HCT116 (cell line): Measurements from ENCODE around the gene TIPARP. TPM values are rescaled to one million over a fixed set of nuclear protein-coding genes. Genes with fewer than 3 reads are reported as not detected.
A peak's percentile ranks its signal among the peaks of the same experiment; 100 is the strongest.

Source experiments
- ATAC-seq: fragments of 200-7000 bp; cut with Tn5 transposase; 2 replicates; pipeline ENCODE4 v1.9.1; 2020; ENCODE audit warnings: mild to moderate bottlenecking, moderate library complexity
- BruUV-seq: library from RNA; stranded (reverse); fragments of 400-500 nt; replicated peaks from 2 replicates; lab custom pipeline; 2021; lab: Mats Ljungman, UMichigan
- CTCF ChIA-PET: fragments of 300-600 bp; sonication (Branson Sonifier 250); formaldehyde crosslinking; loops from one replicate; lab custom pipeline; 2021; ENCODE audit warnings: antibody characterized with exemption; lab: Charles Lee
- POLR2A ChIA-PET: fragments of 300-600, 350-600 bp; sonication (Branson Sonifier 250); formaldehyde crosslinking; loops from one replicate; lab custom pipeline; 2021; ENCODE audit warnings: antibody characterized with exemption; lab: Charles Lee
- RAD21 ChIA-PET, 2 experiments: fragments of 300-600 bp; sonication (Branson Sonifier 250); formaldehyde crosslinking; loops; one replicate each; lab custom pipeline; 2023; ENCODE audit warnings: low total read pairs in 2 of 2; ENCODE audit not compliant: uncharacterized antibody in 2 of 2, unreplicated experiment in 2 of 2, low non-redundant PET in 1 of 2; lab: Charles Lee
- DNase-seq: peaks from one replicate; pipeline ENCODE4 v3.0.0-alpha.2; 2010; ENCODE audit warnings: low read depth, low spot score
- H2AFZ ChIP-seq: fragments of 200-600 bp; shearing (Covaris generic), sonication (generic); 2 replicates; pipeline ENCODE4 v1.6.1; 2017; ENCODE audit warnings: low read depth, mixed run types, mixed read lengths, antibody characterized with exemption, low read length; ENCODE audit not compliant: poor library complexity, severe bottlenecking
- H3K27ac ChIP-seq: 2 replicates; pipeline ENCODE4 v1.5.1; 2012; ENCODE audit warnings: low read depth, low read length
- H3K27me3 ChIP-seq: fragments of 200-600 bp; sonication (generic); 2 replicates; pipeline ENCODE4 v1.6.1; 2016; ENCODE audit warnings: mixed run types, low read length, mixed read lengths; ENCODE audit not compliant: insufficient read depth
- H3K36me3 ChIP-seq, 2 experiments: fragments of 200-500 bp in 1 of 2; fragments of 200-600 bp in 1 of 2; sonication (Bioruptor generic) in 1 of 2; sonication (generic) in 1 of 2; 2 replicates each; pipeline versions ENCODE4 v1.5.1 to v1.6.1; 2014 to 2016; ENCODE audit warnings: low read length in 2 of 2, inconsistent platforms in 1 of 2, mixed read lengths in 1 of 2, mixed run types in 1 of 2; ENCODE audit not compliant: insufficient read depth in 2 of 2, control insufficient read depth in 1 of 2
- H3K4me1 ChIP-seq, 2 experiments: fragments of 200-600 bp in 1 of 2; sonication (generic) in 1 of 2; 2 replicates each; pipeline versions ENCODE4 v1.5.1 to v1.6.1; 2012 to 2017; ENCODE audit warnings: low read length in 2 of 2, inconsistent platforms in 1 of 2, mild to moderate bottlenecking in 1 of 2, mixed read lengths in 1 of 2, mixed run types in 1 of 2, moderate library complexity in 1 of 2; ENCODE audit not compliant: insufficient read depth in 2 of 2, control insufficient read depth in 1 of 2
- H3K4me2 ChIP-seq: fragments of 200-600 bp; sonication (generic); 2 replicates; pipeline ENCODE4 v1.6.1; 2017; ENCODE audit warnings: mixed run types, low read length, mixed read lengths
- H3K4me3 ChIP-seq, 2 experiments: fragments of 200-600 bp in 1 of 2; sonication (generic) in 1 of 2; replicated peaks in 1 of 2; 2 replicates each; pipeline ENCODE4 v1.5.1; 2011 to 2016; ENCODE audit warnings: low read length in 2 of 2, control low read depth in 1 of 2, low read depth in 1 of 2, mild to moderate bottlenecking in 1 of 2, mixed read lengths in 1 of 2, mixed run types in 1 of 2
- H3K79me2 ChIP-seq: fragments of 200-600 bp; sonication (generic); 2 replicates; pipeline ENCODE4 v1.6.1; 2017; ENCODE audit warnings: mild to moderate bottlenecking, mixed run types, low read length, moderate library complexity, mixed read lengths; ENCODE audit not compliant: insufficient read depth
- H3K9ac ChIP-seq: fragments of 200-600 bp; sonication (generic); 2 replicates; pipeline ENCODE4 v1.6.1; 2016; ENCODE audit warnings: low read length, mixed read lengths
- H3K9me2 ChIP-seq: fragments of 200-600 bp; sonication (generic), shearing (Covaris generic); 2 replicates; pipeline ENCODE4 v1.6.1; 2017; ENCODE audit warnings: mixed run types, mild to moderate bottlenecking, moderate library complexity; ENCODE audit not compliant: insufficient read depth
- H3K9me3 ChIP-seq, 2 experiments: fragments of 200-500 bp in 1 of 2; fragments of 200-600 bp in 1 of 2; sonication (Bioruptor generic) in 1 of 2; sonication (generic) in 1 of 2; 2 replicates each; pipeline ENCODE4 v1.6.1; 2014 to 2017; ENCODE audit warnings: low read length in 2 of 2, mixed read lengths in 2 of 2, inconsistent platforms in 1 of 2, low read depth in 1 of 2, mild to moderate bottlenecking in 1 of 2, mixed run types in 1 of 2, moderate library complexity in 1 of 2; ENCODE audit not compliant: control insufficient read depth in 1 of 2, insufficient read depth in 1 of 2
- H4K20me1 ChIP-seq: fragments of 200-600 bp; sonication (generic), shearing (Covaris generic); 2 replicates; pipeline ENCODE4 v1.6.1; 2017; ENCODE audit warnings: mixed run types, mild to moderate bottlenecking, moderate library complexity; ENCODE audit not compliant: insufficient read depth
- CBX3 ChIP-seq: IDR thresholded peaks from 2 replicates; pipeline ENCODE4 v1.6.1; 2012; ENCODE audit warnings: low read depth
- EGR1 ChIP-seq: IDR thresholded peaks from 2 replicates; pipeline ENCODE4 v1.6.1; 2012; ENCODE audit warnings: low read depth
- EZH2 ChIP-seq: fragments of 200-600 bp; sonication (generic); IDR thresholded peaks from 2 replicates; pipeline ENCODE4 v1.6.1; 2017; ENCODE audit warnings: antibody characterized with exemption, mixed run types
- EZH2phosphoT487 ChIP-seq: fragments of 200-600 bp; IDR thresholded peaks from 2 replicates; pipeline ENCODE4 v1.6.1; 2018; ENCODE audit warnings: antibody characterized with exemption, borderline replicate concordance
- FOSL1 ChIP-seq: IDR thresholded peaks from 2 replicates; pipeline ENCODE4 v1.6.1; 2012; ENCODE audit warnings: low read depth
- POLR2A ChIP-seq: IDR thresholded peaks from 2 replicates; pipeline ENCODE4 v1.7.0; 2011; ENCODE audit warnings: borderline replicate concordance; ENCODE audit not compliant: insufficient read depth, insufficient read length; ENCODE audit errors: extremely low read depth
- POLR2AphosphoS5 ChIP-seq: IDR thresholded peaks from 2 replicates; pipeline ENCODE4 v1.6.1; 2011; ENCODE audit warnings: mild to moderate bottlenecking, low read depth, low read length, moderate library complexity
- SIN3A ChIP-seq: IDR thresholded peaks from 2 replicates; pipeline ENCODE4 v1.6.1; 2012; ENCODE audit warnings: low read depth
- SP1 ChIP-seq: IDR thresholded peaks from 2 replicates; pipeline ENCODE4 v1.6.1; 2012; ENCODE audit warnings: low read depth
- SRF ChIP-seq: IDR thresholded peaks from 2 replicates; pipeline ENCODE4 v1.6.1; 2012; ENCODE audit warnings: low read depth
- YY1 ChIP-seq: IDR thresholded peaks from 2 replicates; pipeline ENCODE4 v1.6.1; 2011; ENCODE audit warnings: low read length, low read depth, moderate library complexity, mild to moderate bottlenecking; ENCODE audit not compliant: insufficient replicate concordance; ENCODE audit errors: extremely low read depth
- ZFX ChIP-seq: fragments of 450-650 bp; IDR thresholded peaks from 2 replicates; pipeline ENCODE4 v1.6.1; 2017
- ZNF274 ChIP-seq: fragments of 200-500 bp; sonication (Bioruptor generic); IDR thresholded peaks from 2 replicates; pipeline ENCODE4 v1.6.1; 2014; ENCODE audit warnings: mild to moderate bottlenecking, low read depth, low read length, inconsistent platforms
- intact Hi-C: fragments of 100-400 bp; cut with micrococcal nuclease; formaldehyde crosslinking; loops from 2 replicates; pipeline ENCODE4 v1.10.0; 2022
- total RNA-seq: library from RNA; stranded (reverse); gene quantifications from one replicate; pipeline ENCODE4 v1.2.1, GENCODE V29; 2021; ENCODE audit not compliant: unreplicated experiment
- TF ChIP-seq, protein P1 (sequence below): IDR thresholded peaks from 2 replicates; pipeline ENCODE4 v1.6.1; 2011; ENCODE audit warnings: mild to moderate bottlenecking, low read length, moderate library complexity; ENCODE audit not compliant: insufficient replicate concordance; ENCODE audit errors: extremely low read depth
- TF ChIP-seq, protein P2 (sequence below): IDR thresholded peaks from 2 replicates; pipeline ENCODE4 v1.6.1; 2012
- TF ChIP-seq, protein P3 (sequence below): IDR thresholded peaks from 2 replicates; pipeline ENCODE4 v1.6.1; 2012; ENCODE audit warnings: low read depth
- TF ChIP-seq, protein P4 (sequence below): IDR thresholded peaks from 2 replicates; pipeline ENCODE4 v1.6.1; 2012

TIPARP gene
- total RNA-seq, 1 experiment from 2014 or later: 51.3 TPM

DNA sequence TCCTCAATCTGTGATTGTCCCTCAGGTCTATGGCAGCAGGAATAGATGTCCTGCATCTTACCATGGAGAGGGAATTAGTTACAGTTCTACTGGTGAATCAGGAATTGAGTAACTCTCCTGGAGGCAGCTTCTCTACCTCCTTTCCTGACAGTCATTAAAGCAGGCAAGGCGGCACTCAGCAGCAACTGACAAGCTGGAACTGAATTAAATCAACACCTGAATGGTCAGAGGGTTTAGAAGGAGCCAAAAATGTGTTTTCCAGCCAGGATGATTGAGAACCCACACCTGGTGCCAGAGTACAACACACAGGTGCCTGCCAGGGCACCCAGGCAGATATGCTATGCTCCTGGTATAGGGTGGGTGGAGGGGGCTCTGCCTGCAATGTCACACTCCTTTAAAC lies 43.1 kb upstream of the TIPARP start:
- Histone ChIP-seq H4K20me1 (no peaks in the 10 kb centered on the region), H3K27me3 (no peaks in the 10 kb centered on the region), H3K79me2 (no peaks in the 10 kb centered on the region), H3K4me2 (peak overlapping the region; percentile 57; the same call in 1 of the 2 replicates), H3K36me3 (no peaks in the 10 kb centered on the region), H3K9me2 (no peaks in the 10 kb centered on the region), H3K27ac (no peak overlapping the region), H3K9ac (no peak overlapping the region), H3K4me1 (peaks cover 21 to 43% of the 10 kb centered on the region in 2 experiments), H3K9me3 (no peaks in the 10 kb centered on the region), H3K4me3 (no peak overlapping the region), H2AFZ (no peak overlapping the region)
- BruUV-seq: no TSS peak
- RAD21 ChIA-PET: no interaction called here
- ATAC-seq (no peak), DNase-seq (no peak)
- CTCF ChIA-PET: no interaction called here
- POLR2A ChIA-PET: no interaction called here
- TF ChIP-seq EZH2 (no peak), ZFX (no peak)
- intact Hi-C loops: no loop called here

DNA sequence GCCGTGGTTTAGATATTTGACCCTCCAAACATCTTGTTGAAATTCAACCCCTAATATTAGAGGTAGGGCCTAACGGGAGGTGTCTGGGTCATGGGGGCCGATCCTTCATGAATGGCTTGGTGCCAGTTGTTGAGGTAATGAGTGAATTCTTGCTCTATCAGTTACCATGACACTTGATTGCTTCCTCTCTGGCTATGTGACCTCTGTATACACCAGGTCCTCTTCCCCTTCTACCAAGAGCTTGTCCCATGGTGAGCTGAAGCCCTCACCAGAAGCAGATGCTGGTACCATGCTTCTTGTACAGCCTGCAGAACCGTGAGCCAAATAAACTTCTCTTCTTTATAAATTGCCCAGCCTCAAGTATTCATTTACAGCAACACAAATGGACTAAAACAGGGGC lies 41.8 kb upstream of the TIPARP start:
- Histone ChIP-seq H3K9me2 (no peaks in the 10 kb centered on the region), H3K79me2 (no peaks in the 10 kb centered on the region), H3K9ac (no peak overlapping the region), H3K27me3 (no peaks in the 10 kb centered on the region), H4K20me1 (no peaks in the 10 kb centered on the region), H3K4me1 (peaks cover 21 to 39% of the 10 kb centered on the region in 2 experiments), H3K27ac (no peak overlapping the region), H3K4me2 (no peak overlapping the region), H2AFZ (no peak overlapping the region), H3K4me3 (no peak overlapping the region), H3K9me3 (no peaks in the 10 kb centered on the region), H3K36me3 (no peaks in the 10 kb centered on the region)
- RAD21 ChIA-PET: no interaction called here
- intact Hi-C loops: no loop called here
- ATAC-seq (no peak), DNase-seq (no peak)
- BruUV-seq: no TSS peak
- CTCF ChIA-PET: no interaction called here
- POLR2A ChIA-PET: no interaction called here
- TF ChIP-seq SIN3A: no peak
- no peak for TF ChIP-seq EGR1
- TF ChIP-seq YY1: no peak
- TF ChIP-seq EZH2: no peak
- TF ChIP-seq ZNF274: no peak
- no peak for TF ChIP-seq POLR2AphosphoS5
- TF ChIP-seq, protein P1, sequence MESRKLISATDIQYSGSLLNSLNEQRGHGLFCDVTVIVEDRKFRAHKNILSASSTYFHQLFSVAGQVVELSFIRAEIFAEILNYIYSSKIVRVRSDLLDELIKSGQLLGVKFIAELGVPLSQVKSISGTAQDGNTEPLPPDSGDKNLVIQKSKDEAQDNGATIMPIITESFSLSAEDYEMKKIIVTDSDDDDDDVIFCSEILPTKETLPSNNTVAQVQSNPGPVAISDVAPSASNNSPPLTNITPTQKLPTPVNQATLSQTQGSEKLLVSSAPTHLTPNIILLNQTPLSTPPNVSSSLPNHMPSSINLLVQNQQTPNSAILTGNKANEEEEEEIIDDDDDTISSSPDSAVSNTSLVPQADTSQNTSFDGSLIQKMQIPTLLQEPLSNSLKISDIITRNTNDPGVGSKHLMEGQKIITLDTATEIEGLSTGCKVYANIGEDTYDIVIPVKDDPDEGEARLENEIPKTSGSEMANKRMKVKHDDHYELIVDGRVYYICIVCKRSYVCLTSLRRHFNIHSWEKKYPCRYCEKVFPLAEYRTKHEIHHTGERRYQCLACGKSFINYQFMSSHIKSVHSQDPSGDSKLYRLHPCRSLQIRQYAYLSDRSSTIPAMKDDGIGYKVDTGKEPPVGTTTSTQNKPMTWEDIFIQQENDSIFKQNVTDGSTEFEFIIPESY: no peak
- no peak for TF ChIP-seq SRF
- no peak for TF ChIP-seq SP1
- no peak for TF ChIP-seq FOSL1
- no peak for TF ChIP-seq EZH2phosphoT487
- TF ChIP-seq CBX3: no peak
- TF ChIP-seq POLR2A: no peak
- TF ChIP-seq, protein P2, sequence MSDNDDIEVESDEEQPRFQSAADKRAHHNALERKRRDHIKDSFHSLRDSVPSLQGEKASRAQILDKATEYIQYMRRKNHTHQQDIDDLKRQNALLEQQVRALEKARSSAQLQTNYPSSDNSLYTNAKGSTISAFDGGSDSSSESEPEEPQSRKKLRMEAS: no peak
- TF ChIP-seq, protein P3, sequence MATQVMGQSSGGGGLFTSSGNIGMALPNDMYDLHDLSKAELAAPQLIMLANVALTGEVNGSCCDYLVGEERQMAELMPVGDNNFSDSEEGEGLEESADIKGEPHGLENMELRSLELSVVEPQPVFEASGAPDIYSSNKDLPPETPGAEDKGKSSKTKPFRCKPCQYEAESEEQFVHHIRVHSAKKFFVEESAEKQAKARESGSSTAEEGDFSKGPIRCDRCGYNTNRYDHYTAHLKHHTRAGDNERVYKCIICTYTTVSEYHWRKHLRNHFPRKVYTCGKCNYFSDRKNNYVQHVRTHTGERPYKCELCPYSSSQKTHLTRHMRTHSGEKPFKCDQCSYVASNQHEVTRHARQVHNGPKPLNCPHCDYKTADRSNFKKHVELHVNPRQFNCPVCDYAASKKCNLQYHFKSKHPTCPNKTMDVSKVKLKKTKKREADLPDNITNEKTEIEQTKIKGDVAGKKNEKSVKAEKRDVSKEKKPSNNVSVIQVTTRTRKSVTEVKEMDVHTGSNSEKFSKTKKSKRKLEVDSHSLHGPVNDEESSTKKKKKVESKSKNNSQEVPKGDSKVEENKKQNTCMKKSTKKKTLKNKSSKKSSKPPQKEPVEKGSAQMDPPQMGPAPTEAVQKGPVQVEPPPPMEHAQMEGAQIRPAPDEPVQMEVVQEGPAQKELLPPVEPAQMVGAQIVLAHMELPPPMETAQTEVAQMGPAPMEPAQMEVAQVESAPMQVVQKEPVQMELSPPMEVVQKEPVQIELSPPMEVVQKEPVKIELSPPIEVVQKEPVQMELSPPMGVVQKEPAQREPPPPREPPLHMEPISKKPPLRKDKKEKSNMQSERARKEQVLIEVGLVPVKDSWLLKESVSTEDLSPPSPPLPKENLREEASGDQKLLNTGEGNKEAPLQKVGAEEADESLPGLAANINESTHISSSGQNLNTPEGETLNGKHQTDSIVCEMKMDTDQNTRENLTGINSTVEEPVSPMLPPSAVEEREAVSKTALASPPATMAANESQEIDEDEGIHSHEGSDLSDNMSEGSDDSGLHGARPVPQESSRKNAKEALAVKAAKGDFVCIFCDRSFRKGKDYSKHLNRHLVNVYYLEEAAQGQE: no peak
- TF ChIP-seq, protein P4, sequence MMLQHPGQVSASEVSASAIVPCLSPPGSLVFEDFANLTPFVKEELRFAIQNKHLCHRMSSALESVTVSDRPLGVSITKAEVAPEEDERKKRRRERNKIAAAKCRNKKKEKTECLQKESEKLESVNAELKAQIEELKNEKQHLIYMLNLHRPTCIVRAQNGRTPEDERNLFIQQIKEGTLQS: no peak
